HG03066 (cell line): ENCODE results near the gene DTNBP1.

ENCODE experiments used
- ATAC-seq: cut with Tn5 transposase; IDR thresholded peaks from one replicate; pipeline ENCODE4 v1.9.1; 2021; ENCODE audit warnings: low read depth; ENCODE audit not compliant: unreplicated experiment

Gene DTNBP1

DNA sequence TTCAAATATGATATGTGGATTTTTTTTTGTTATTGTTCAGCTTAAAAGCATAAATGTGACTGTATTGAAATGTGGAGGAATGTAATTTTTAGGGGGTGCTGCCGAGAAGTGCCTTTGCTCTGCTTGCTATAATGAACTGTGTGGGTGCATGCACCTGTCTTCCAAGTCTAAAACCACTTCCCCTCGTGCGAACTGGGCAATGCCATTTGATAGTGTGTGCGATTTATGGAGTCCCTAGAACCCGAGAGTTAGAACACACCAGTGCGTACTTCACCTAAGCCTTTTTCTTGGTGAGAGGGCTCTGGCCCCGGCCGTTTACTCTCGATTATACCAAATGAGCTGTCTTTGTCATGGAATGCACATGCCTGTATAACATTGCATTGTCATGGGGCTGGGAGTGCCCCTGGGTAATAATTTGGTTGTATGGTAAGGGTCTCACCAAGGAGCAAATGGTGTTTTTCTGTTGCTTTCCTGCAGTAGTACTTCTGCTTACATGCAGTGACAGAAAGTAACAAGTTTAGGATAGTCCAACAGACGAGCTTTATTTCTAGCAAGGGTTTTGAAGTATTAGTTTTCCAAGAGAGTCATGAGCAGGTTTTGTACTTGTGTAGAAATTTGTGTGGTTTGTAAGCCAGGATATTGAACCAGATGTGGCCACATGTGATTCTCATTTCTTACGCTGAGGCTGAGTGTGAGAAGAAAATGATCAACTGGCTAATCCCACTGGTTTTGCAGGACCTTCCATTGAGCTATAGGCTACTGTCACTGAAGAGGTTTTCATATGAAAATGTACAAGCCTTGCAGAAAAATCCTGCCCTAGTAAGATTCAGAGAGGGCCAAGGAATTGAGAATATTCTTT lies 172.4 kb downstream of the DTNBP1 start:
- no peak for ATAC-seq

DNA sequence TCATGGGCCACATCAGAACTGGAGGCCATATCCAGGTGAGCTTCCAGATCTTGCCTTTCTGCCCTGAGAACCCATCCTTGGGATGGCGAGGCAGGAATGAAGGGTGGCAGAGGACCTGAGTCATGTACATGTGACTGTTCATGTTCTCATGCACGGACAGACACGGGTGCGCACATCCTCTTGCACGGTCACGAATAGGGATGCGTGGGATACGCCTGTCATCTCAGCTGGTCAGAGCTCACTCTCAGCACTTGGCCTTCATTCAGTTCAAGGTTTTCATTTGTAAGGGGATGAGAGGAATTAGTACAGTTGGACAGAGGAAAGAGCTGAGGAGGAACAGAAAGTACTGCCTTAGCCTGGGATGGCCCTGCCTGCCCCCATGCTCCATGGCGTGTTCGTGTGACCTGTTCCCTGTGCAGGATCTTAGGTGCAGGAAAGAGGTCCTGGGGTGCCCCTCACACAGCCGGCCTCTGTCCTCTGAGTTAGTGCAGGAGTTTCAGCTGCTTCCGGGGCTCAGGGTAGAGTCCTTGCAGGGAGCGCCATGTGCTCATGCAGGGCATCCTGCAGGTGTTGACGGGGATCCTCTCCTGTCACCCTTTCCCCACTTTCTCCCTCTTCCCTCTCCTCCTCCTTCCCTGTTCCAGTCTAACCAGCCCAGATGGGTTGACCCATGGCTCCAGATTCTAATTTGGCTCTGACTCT lies 173.4 kb downstream of the DTNBP1 start:
- ATAC-seq, result no peak

DNA sequence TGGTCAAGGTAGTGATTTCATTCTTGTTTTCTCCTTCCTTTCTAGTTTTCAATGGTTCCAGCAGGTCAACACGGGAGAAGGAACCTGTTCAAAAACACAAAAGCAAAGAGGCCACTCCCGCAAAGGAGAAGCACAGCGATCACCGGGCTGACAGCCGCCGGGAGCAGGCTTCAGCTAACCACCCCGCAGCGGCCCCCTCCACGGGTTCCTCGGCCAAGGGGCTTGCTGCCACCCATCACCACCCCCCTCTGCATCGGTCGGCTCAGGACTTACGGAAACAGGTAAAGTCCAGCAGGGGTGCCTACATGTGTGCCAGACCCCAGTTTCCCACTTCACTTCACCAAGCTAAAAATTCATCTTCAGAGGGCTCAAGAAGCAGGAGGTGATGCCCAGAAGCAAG lies 175.6 kb downstream of the DTNBP1 start:
- no peak for ATAC-seq

DNA sequence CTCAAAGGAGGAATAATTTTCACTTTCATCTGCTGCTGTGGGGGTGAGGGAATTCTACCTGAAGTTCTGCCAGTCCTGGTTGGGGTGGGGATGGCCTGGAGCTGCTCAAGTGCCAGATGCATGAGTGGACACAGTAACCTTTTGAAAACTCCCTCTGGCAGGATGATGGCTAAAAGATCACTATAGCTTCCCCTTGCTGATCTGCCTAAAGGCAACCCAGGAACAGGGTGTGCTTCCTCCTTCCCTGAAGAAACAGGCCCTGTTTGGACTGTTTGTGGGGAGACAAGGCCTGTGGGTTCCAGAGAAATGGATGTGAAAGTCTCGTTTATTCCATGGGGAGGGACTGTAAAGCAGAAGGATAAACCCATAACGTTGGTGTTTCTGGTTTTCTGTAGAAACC lies 176.9 kb downstream of the DTNBP1 start:
- ATAC-seq, result no peak

DNA sequence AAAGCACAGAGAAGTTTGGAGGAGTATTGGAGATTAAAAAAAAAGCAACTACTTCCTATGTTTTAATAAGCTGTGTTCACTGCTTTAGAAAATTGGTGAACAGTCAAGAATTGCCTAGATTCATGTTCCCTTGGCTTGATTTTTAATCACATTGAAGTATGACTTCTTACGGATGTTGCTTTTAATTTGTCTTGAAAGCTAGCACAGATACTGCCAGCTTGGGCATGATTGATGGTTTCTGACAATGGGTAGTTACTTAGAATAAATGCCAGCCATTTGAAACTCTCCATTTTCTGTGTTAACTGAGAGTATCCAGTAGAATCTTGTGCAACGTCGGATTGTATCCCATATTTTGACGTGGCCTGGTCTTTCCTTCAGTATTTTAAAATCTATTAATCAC lies 178.0 kb downstream of the DTNBP1 start:
- no peak for ATAC-seq

DNA sequence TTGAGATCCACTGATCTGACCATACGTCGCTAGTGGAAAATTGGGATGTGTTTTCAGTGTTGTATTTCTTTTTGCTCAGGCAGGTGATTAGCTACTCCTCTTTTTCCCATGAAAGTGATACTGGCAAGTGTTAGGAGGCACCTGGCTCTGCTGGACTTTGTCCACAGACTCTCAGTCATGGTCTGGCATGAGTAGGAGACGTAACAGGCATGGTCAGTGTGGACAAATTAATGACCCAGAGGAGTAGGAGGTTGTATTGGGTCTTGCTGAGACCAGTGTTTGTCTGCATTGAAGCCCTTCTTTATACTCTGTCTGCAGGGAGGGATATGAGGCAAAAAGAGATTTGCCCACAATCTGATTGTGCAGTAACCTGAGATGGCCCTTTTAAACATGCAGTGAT lies 178.7 kb downstream of the DTNBP1 start:
- ATAC-seq, result no peak

DNA sequence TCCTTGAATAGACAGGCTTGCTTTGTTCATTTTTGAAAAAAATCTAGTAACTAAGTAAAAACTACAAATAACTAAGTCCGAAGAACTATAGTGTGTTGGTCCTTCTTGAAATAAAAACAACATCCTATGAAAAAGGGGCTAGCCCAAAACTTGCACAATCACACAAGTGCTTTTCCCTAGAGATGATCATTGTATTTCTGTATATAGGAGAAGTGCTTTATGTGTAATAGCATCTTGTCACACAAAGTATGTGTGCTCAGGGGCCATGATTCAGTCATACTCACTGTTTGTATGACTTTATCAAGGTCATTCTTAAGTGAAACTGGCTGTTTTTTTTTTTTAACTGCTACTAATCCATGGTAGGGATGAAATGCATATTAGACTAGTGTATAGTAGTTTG lies 179.8 kb downstream of the DTNBP1 start:
- ATAC-seq, result no peak

DNA sequence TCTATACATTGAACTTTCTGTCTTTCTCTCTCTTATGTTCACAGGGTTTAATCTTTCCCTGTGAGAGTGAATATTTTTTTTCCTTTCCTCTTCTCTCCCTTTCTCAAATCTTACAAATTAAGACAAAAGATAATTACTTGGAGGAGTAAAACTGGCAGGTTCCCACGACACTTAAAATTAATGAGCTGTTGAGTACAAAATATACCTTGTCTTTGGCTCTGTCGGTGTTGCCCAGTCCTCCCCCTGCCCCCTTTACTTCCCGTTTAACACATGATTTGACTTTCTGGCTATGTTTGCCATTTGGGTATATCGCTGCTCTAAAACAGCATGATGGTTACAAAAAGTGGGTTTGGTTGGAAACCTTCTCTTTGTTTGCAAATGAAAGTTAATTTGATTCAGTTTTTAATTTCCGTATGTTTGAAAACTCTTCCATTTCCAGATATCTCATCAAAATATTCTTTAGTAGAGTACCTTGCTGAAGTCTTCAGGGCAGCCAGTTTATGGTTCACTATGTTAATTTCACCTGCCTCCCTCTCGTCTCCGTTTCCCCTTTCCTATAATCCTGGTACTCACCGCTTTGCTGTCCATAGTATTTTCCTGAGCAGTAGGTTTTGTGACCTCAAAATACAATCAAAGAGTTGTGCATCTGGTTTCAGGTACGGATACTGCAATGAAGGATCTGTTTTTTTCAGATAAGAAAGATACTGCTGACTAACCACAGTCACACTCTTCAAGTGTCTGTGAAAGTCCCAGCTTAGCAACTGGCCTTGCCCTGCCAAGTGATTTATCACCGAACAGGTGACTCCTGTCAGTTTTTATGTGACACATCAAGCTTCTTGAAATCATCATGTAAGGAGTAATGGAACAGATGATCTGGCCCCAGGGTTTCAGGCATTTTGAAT lies 181.2 kb downstream of the DTNBP1 start:
- ATAC-seq, result no peak

DNA sequence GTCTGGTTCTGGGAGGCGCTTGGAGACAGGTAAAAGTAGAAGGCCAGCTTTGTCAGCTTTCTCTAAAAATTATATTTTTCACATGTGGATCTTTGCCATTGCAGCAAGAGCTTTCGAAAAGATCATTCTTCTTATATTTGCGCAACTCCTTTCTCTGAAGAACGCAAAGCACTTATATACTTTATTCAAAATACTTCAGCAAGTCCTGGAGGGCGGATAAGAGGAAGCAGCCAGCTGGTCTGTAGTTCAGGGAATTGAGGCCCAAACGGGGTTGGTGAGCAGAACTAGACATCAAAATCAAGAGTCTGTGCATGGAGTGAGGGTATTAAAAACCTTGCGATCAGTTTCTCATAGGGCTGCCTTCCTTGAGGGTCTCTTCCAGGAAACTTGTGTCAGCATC lies 182.3 kb downstream of the DTNBP1 start:
- no peak for ATAC-seq

DNA sequence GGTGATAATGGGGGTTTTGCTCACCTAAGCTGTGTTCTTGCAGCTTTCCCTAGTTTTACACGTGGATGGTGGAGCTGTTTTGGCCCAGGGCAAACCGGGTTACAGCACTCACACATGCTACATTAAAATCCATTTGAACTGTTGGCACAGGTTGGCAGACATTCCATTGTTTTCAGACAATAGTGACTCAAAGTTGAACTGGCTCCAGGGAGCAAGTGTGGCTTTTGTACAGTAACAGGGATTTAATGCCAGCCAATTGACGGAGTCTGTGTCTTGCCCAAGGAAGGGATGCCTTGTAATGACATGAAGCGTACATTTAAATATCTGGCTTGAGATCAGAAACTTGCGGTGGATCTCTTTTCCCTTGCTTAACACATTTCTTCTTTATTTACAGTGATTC lies 183.1 kb downstream of the DTNBP1 start:
- ATAC-seq, result no peak

DNA sequence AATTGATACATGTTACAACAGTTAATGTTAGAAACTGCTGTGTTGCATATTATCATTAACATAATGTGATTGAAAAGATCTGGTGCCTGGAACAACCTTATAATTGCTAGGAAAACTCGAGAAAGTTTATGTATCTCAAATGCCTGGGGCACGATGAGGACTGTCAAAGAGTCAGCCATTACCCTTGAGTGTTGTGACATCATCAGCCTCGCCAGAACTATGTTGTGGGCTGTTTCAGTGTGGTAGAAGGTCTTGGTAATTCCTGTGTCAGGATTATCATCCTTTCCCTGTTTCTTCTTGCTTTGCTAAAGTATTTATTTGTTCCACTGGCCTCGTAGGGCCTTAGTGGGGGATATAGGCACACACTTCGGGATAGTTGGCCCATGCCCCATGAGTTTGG lies 185.1 kb downstream of the DTNBP1 start:
- no peak for ATAC-seq

DNA sequence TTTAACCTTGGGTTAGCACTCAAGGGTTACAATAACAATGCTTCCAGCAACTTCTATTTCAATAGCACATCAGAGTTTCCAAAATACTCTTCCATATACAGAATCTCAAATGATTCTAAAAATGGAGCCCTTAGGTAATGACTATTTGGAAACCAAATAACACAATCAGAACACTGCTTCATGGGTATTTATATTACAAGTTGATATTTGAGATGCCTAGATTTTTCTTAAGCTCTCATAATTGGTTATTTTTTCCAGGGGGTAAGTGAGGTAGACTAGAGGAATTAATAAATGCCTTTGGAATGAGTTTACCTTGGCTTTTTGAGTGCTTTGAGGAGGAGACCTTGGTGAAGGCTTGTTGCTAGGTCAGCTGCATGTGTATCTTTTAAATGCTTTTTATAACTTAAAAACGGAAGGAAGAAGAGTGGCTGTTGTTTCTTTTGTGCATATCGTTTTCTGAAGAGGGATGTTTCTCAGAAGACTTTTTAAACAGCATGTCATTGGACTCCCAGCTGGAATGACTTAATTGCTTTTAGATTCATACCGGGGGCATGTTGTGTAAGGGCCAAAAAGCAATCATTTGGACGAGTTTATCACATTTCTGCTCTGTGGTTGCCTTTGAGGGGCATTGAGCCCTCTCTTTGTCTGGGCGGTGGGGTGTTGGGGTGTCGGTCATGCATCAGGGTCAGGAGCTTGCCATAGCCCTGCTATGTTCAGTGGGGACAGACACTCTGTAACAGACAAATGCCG lies 186.0 kb downstream of the DTNBP1 start:
- ATAC-seq, result no peak

DNA sequence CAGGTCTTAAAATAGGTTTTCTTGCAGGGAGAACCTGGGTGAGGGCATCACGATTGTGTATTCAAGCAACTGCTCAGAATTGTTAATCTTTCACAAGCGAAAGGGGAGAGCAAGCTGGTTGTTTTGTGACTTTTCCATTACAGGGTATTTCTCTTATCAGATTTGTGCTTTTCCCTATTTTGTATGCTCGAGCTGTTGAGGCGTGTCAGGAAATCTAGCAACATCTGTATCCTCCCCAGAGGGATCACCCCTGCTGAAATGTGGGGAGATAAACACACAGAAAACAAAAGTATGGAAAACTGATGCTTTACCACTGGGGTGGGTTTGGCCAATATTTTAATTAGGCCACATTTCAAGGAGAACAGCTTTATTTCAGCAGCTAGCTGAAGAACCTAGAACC lies 187.0 kb downstream of the DTNBP1 start:
- no peak for ATAC-seq

DNA sequence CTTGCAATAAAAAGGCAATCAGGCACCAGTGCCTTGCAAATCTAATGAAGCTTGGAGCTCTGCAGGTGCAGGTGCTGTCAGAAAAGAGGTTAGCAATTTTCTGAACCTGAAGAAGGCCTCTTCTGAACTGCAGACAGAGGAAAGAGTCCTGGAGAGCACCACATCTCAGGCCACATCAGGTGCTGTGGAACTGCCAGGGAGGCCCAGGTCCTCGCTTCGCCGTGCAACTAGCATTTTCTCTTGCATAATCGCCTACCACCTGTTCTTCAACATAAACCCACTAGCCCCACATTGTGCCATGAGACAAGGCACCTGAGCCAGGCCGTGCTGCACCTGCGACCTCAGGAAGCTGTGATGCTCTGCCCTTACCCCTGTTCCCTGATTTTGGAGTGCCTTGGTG lies 187.6 kb downstream of the DTNBP1 start:
- ATAC-seq, result no peak

DNA sequence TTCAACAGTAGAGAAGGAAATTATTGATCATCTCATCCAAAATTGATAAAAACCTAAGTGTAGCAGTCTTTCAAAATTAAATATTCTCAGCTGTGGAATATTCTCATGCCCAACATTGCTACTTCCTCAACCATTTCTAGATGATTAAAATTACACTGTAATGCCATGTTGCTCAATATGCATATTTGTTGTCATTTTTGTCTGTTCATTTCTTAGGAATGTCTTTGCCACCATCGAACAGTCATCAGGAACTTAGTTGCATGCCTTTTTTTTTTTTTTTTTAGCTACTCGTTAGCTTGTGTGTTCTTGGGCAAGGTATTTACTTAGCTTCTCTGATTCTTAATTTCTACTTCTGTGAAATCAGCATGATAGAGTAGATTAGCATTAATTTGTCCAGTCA lies 188.6 kb downstream of the DTNBP1 start:
- ATAC-seq, result no peak

DNA sequence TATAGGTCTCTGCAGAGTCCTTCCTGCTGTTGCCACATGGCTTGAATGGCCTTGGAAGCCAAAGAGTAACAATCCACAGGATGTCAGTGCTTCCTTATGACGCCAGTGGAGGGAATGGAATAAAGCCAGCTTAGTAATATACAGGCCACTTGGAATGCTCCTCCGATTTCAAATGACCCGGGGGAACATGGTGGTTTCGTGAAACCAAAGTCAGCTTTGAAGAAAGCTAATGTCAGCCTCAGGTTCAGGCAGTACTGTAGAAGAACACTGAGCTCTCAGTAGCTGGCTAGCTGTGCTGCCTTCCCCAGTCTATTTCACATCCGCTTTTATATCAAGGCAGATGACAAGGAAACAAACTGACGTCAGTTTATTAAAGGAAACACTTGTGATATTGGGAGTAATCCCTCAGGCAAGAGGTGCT lies 189.1 kb downstream of the DTNBP1 start:
- no peak for ATAC-seq

DNA sequence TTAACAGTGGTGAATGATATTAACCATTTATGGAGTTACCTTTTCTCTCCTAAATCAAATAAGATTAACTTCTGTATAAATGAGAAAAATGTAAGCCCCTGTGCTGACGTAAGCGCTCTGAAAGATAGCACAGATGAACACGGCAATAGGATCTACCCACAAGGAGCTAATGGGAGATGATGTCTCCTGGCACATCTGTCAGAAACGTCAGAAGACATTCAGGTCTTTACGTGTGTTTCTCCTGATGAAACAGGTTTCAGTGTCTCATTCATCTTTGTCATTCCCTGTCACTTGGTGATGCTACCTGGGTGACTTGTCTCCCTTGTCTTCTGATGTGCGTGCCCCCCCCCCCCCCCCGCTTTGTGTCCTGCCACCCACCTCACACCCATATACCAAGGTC lies 189.7 kb downstream of the DTNBP1 start:
- ATAC-seq, result no peak
